Measurements from ENCODE around the gene ERH.

ERH gene

GRCh38 chr14:69398053-69398817 lies at the start of gene ERH, which contains the start of gene SLC39A9:
Gene ERH, minus strand, starts transcription at chr14:69398299. Its CDS starts 66 bp downstream, at chr14:69398233.
Gene SLC39A9, plus strand, starts transcription at chr14:69398692. Its CDS starts 678 bp downstream, at chr14:69399370.
- Histone ChIP-seq H3K4me3 (ENCODE audit: low read depth, low read length) (peak within 1 kb of the TSS; percentile 94), H3K36me3 (replicated peaks) (peaks cover 19% of the 10 kb centered on the region), H3K27ac (peak within 1 kb of the TSS; percentile 96), H3K27me3 (replicated peaks) (no peaks in the 10 kb centered on the region)
- in situ Hi-C loops (cut with HindIII; ENCODE audit: low pct_ligation_motif_present, low sequenced_read_pairs), result no loop called here
- peak; percentile 98 for DNase-seq
- no peak for TF ChIP-seq CTCF (IDR thresholded peaks at IDR 0.05; ENCODE audit: low read depth, low read length, missing control alignments)

GRCh38 chr14:69443296-69443805 lies 45.3 kb upstream of the ERH start:
- in situ Hi-C loops (cut with HindIII; ENCODE audit: low pct_ligation_motif_present, low sequenced_read_pairs), result no loop called here
- Histone ChIP-seq H3K4me3 (ENCODE audit: low read depth, low read length) (no peak overlapping the region), H3K36me3 (replicated peaks) (peaks cover 4% of the 10 kb centered on the region), H3K27me3 (replicated peaks) (no peaks in the 10 kb centered on the region), H3K27ac (no peak overlapping the region)
- no peak for TF ChIP-seq CTCF (IDR thresholded peaks at IDR 0.05; ENCODE audit: low read depth, low read length, missing control alignments)
- DNase-seq, result no peak

- Histone ChIP-seq H3K27me3 (replicated peaks) (no peaks in the 10 kb centered on the region), H3K27ac (no peak overlapping the region), H3K36me3 (replicated peaks) (peaks cover 4% of the 10 kb centered on the region), H3K4me3 (ENCODE audit: low read depth, low read length) (no peak overlapping the region)
- TF ChIP-seq CTCF (IDR thresholded peaks at IDR 0.05; ENCODE audit: low read depth, low read length, missing control alignments), result no peak
- in situ Hi-C loops (cut with HindIII; ENCODE audit: low pct_ligation_motif_present, low sequenced_read_pairs), result no loop called here
- DNase-seq, result no peak
Observed at GRCh38 chr14:69441948-69442347, 43.8 kb upstream of the ERH start.

GRCh38 chr14:69439521-69440270 lies 41.6 kb upstream of the ERH start:
- H3K4me3 ChIP-seq (ENCODE audit: low read depth, low read length), result no peak overlapping the region

GRCh38 chr14:69432364-69432763 lies 34.3 kb upstream of the ERH start:
- Histone ChIP-seq H3K36me3 (replicated peaks) (no peaks in the 10 kb centered on the region), H3K4me3 (ENCODE audit: low read depth, low read length) (no peak overlapping the region), H3K27me3 (replicated peaks) (no peaks in the 10 kb centered on the region), H3K27ac (no peak overlapping the region)
- no peak for DNase-seq
- in situ Hi-C loops (cut with HindIII; ENCODE audit: low pct_ligation_motif_present, low sequenced_read_pairs), result no loop called here
- TF ChIP-seq CTCF (IDR thresholded peaks at IDR 0.05; ENCODE audit: low read depth, low read length, missing control alignments), result no peak

More at GRCh38 chr14:69439521-69440270, 41.6 kb upstream of the ERH start:
- Histone ChIP-seq H3K36me3 (replicated peaks) (peaks cover 4% of the 10 kb centered on the region), H3K27me3 (replicated peaks) (no peaks in the 10 kb centered on the region), H3K27ac (no peak overlapping the region)
- no peak for TF ChIP-seq CTCF (IDR thresholded peaks at IDR 0.05; ENCODE audit: low read depth, low read length, missing control alignments)
- in situ Hi-C loops (cut with HindIII; ENCODE audit: low pct_ligation_motif_present, low sequenced_read_pairs), result no loop called here
- DNase-seq, result no peak

Data from brain microvascular endothelial cell (primary cell).